CD14-positive monocyte (primary cell): ENCODE results near the gene SHLD1. TPM values are rescaled to one million over a fixed set of nuclear protein-coding genes. Genes with fewer than 3 reads are reported as not detected.

Source experiments
- DNase-seq, 3 donors: peaks; one replicate each; pipeline ENCODE4 v3.0.0-alpha.2; 2011 to 2022
- H2AFZ ChIP-seq: 2 replicates; pipeline ENCODE4 v1.6.0; 2012; ENCODE audit warnings: mild to moderate bottlenecking, low read depth, low read length, inconsistent platforms; ENCODE audit not compliant: insufficient read depth, poor library complexity, severe bottlenecking
- H3K27ac ChIP-seq, 2 donors: 1 replicate in 1 of 2; 2 replicates in 1 of 2; pipeline ENCODE4 v1.5.1; 2012 to 2013; ENCODE audit warnings: low read length in 2 of 2, control low read depth in 1 of 2, inconsistent platforms in 1 of 2, low read depth in 1 of 2, mild to moderate bottlenecking in 1 of 2
- H3K27me3 ChIP-seq, 2 donors: one replicate each; pipeline versions ENCODE4 v1.6.0 to v1.6.1; 2011 to 2013; ENCODE audit warnings: low read length in 2 of 2; ENCODE audit not compliant: control insufficient read depth in 2 of 2, insufficient read depth in 2 of 2
- H3K36me3 ChIP-seq, 2 donors: replicated peaks in 1 of 2; 1 replicate in 1 of 2; 2 replicates in 1 of 2; pipeline versions ENCODE4 v1.5.1 to v1.6.1; 2012 to 2013; ENCODE audit warnings: low read length in 2 of 2, control low read depth in 1 of 2, inconsistent platforms in 1 of 2, mild to moderate bottlenecking in 1 of 2; ENCODE audit not compliant: insufficient read depth in 2 of 2, control insufficient read depth in 1 of 2
- H3K4me1 ChIP-seq, 2 donors: 1 replicate in 1 of 2; 2 replicates in 1 of 2; pipeline versions ENCODE4 v1.5.1 to v1.6.1; 2012 to 2013; ENCODE audit warnings: low read length in 2 of 2, control low read depth in 1 of 2, inconsistent platforms in 1 of 2, mild to moderate bottlenecking in 1 of 2, moderate library complexity in 1 of 2; ENCODE audit not compliant: insufficient read depth in 2 of 2, control insufficient read depth in 1 of 2
- H3K4me2 ChIP-seq: replicated peaks from 2 replicates; pipeline ENCODE3; 2012; ENCODE audit warnings: low read length, moderate library complexity, mild to moderate bottlenecking; ENCODE audit not compliant: poor library complexity, severe bottlenecking; ENCODE audit errors: extremely low read depth
- H3K4me3 ChIP-seq, 3 experiments: fragments of 200-600 bp in 1 of 3; sonication (generic) in 1 of 3; replicated peaks in 1 of 3; 1 replicate in 2 of 3; 2 replicates in 1 of 3; pipeline ENCODE4 v1.5.1; 2011 to 2013; ENCODE audit warnings: low read length in 3 of 3, mild to moderate bottlenecking in 3 of 3, control low read depth in 2 of 3, low read depth in 2 of 3, inconsistent platforms in 1 of 3, moderate library complexity in 1 of 3
- H3K79me2 ChIP-seq: 2 replicates; pipeline ENCODE4 v1.6.0; 2012; ENCODE audit warnings: mild to moderate bottlenecking, control low read depth, inconsistent platforms, low read length, moderate library complexity; ENCODE audit not compliant: insufficient read depth
- H3K9ac ChIP-seq: 2 replicates; pipeline ENCODE4 v1.6.0; 2017; ENCODE audit warnings: low read length, mild to moderate bottlenecking; ENCODE audit not compliant: insufficient read depth, poor library complexity, severe bottlenecking
- H3K9me3 ChIP-seq, 2 donors: replicated peaks in 1 of 2; 1 replicate in 1 of 2; 2 replicates in 1 of 2; pipeline versions ENCODE4 v1.5.1 to v1.6.1; 2012 to 2013; ENCODE audit warnings: low read length in 2 of 2, control low read depth in 1 of 2; ENCODE audit not compliant: control insufficient read depth in 1 of 2, insufficient read depth in 1 of 2
- H4K20me1 ChIP-seq: 2 replicates; pipeline ENCODE4 v1.6.0; 2012; ENCODE audit warnings: mild to moderate bottlenecking, low read length, control low read depth, moderate library complexity; ENCODE audit not compliant: insufficient read depth
- H3K27ac Mint-ChIP-seq, 7 donors: one replicate each; pipeline ENCODE4 v1.8.0; 2020; ENCODE audit warnings: mild to moderate bottlenecking in 7 of 7, mixed read lengths in 7 of 7, moderate library complexity in 6 of 7, inconsistent platforms in 2 of 7
- H3K27me3 Mint-ChIP-seq, 3 donors: one replicate each; pipeline ENCODE4 v1.8.0; 2021 to 2022; ENCODE audit warnings: low read depth in 3 of 3, mild to moderate bottlenecking in 3 of 3, mixed read lengths in 3 of 3, moderate library complexity in 3 of 3, inconsistent platforms in 1 of 3
- H3K36me3 Mint-ChIP-seq, 2 donors: one replicate each; pipeline ENCODE4 v1.8.0; 2020; ENCODE audit warnings: mixed read lengths in 2 of 2, inconsistent platforms in 1 of 2, mild to moderate bottlenecking in 1 of 2
- H3K4me1 Mint-ChIP-seq: one replicate; pipeline ENCODE4 v1.8.0; 2020; ENCODE audit warnings: mild to moderate bottlenecking, mixed read lengths
- H3K4me3 Mint-ChIP-seq, 2 donors: one replicate each; pipeline ENCODE4 v1.8.0; 2020; ENCODE audit warnings: mild to moderate bottlenecking in 2 of 2, mixed read lengths in 2 of 2, moderate library complexity in 1 of 2
- H3K9me3 Mint-ChIP-seq, 7 donors: one replicate each; pipeline ENCODE4 v1.8.0; 2020 to 2022; ENCODE audit warnings: mixed read lengths in 7 of 7, mild to moderate bottlenecking in 6 of 7, moderate library complexity in 6 of 7, inconsistent platforms in 2 of 7
- CTCF ChIP-seq: fragments of 200-600 bp; IDR thresholded peaks from one replicate; pipeline ENCODE4 v1.8.0; 2022; ENCODE audit warnings: antibody characterized with exemption, mild to moderate bottlenecking
- WGBS: methylation state at CpG from one replicate; pipeline ENCODE4 v1.1.5; 2013; ENCODE audit warnings: missing lambda C conversion rate; ENCODE audit not compliant: insufficient coverage; 5-methylcytosine and 5-hydroxymethylcytosine counted together
- intact Hi-C, 2 donors: fragments of 100-400 bp; cut with micrococcal nuclease; formaldehyde crosslinking; loops; one replicate each; pipeline versions ENCODE4 v1.15.0 to v1.15.1; 2023
- polyA plus RNA-seq, 3 donors: library from polyadenylated mRNA; depleted of rRNA in 1 of 3; unstranded in 2 of 3; stranded (reverse) in 1 of 3; fragments of 300-500 nt in 2 of 3; fragments of >200 nt in 1 of 3; fragmentation: Illumina TruSeq in 2 of 3; gene quantifications; 1 replicate in 2 of 3; 2 replicates in 1 of 3; pipeline ENCODE4 v1.2.3, GENCODE V29; 2012 to 2021
- small RNA-seq: library from RNA; depleted of rRNA; stranded (forward); fragments of <200 nt; gene quantifications from one replicate; pipeline ENCODE3, GENCODE V24; 2012; ENCODE audit warnings: low read depth; ENCODE audit not compliant: insufficient read length

Gene SHLD1
- polyA plus RNA-seq, 3 donors = 8.3 to 12.7 (median 11.5) TPM

- peaks cover 0 to 6% (median 0%) of the 10 kb centered on the region in 7 donors for H3K9me3 Mint-ChIP-seq
- Histone ChIP-seq H3K4me3 (no peak overlapping the region), H3K4me1 (peaks cover 0 to 10% of the 10 kb centered on the region in 2 donors), H4K20me1 (no peaks in the 10 kb centered on the region), H3K9me3 (peaks cover 0 to 5% of the 10 kb centered on the region in 2 donors), H3K4me2 (no peak overlapping the region), H3K79me2 (no peaks in the 10 kb centered on the region), H3K9ac (no peak overlapping the region), H2AFZ (no peak overlapping the region), H3K27ac (no peak overlapping the region), H3K36me3 (no peaks in the 10 kb centered on the region), H3K27me3 (peaks cover 38 to 47% of the 10 kb centered on the region in 2 donors)
- H3K4me1 Mint-ChIP-seq = peaks cover 4% of the 10 kb centered on the region
- no peak for TF ChIP-seq CTCF
- no peaks in the 10 kb centered on the region for H3K36me3 Mint-ChIP-seq
- DNase-seq = no peak
- peak overlapping the region in 1 of 2 donors; percentile 86 for H3K4me3 Mint-ChIP-seq
- intact Hi-C loops = no loop called here
- WGBS = 74% methylated on average over 3 of the region's 6 CpGs
- no peak overlapping the region for H3K27ac Mint-ChIP-seq
- peaks cover 28 to 74% (median 51%) of the 10 kb centered on the region in 3 donors for H3K27me3 Mint-ChIP-seq
Measured at GRCh38 chr20:5910186-5910585, 160.0 kb downstream of the SHLD1 start.

- Mint-ChIP-seq H3K4me3 (no peak overlapping the region), H3K27ac (no peak overlapping the region), H3K4me1 (peaks cover 4% of the 10 kb centered on the region), H3K9me3 (peaks cover 0 to 6% (median 0%) of the 10 kb centered on the region in 7 donors), H3K36me3 (no peaks in the 10 kb centered on the region), H3K27me3 (peaks cover 23 to 58% (median 46%) of the 10 kb centered on the region in 3 donors)
- Histone ChIP-seq H2AFZ (no peak overlapping the region), H4K20me1 (no peaks in the 10 kb centered on the region), H3K27ac (no peak overlapping the region), H3K9me3 (peaks cover 0 to 5% of the 10 kb centered on the region in 2 donors), H3K9ac (no peak overlapping the region), H3K4me3 (no peak overlapping the region), H3K4me1 (peaks cover 0 to 10% of the 10 kb centered on the region in 2 donors), H3K4me2 (no peak overlapping the region), H3K27me3 (peaks cover 37 to 38% of the 10 kb centered on the region in 2 donors), H3K79me2 (no peaks in the 10 kb centered on the region), H3K36me3 (no peaks in the 10 kb centered on the region)
- no peak for DNase-seq
- no CpG with 5 or more reads among the region's 2 CpGs for WGBS
- intact Hi-C loops = no loop called here
- TF ChIP-seq CTCF = no peak
Measured at GRCh38 chr20:5913166-5913565, 163.0 kb downstream of the SHLD1 start.

Small RNAs within 50 kb of the gene (small RNA-seq; reads per million reads assigned to genes)
- 174 reads per million, percentile 97 among the genes with 10 or more reads in this experiment for gene RNU1-55P

Other genes starting within 250 kb of the SHLD1 start
- gene GPCPD1, start 139.4 kb upstream of the SHLD1 start, polyA plus RNA-seq = 100 to 1,000 TPM in 1 of 3 donors, 10 to 100 TPM in 2; 46.8 to 132 (median 78.9) TPM
- gene CHGB, start 161.1 kb downstream of the SHLD1 start, polyA plus RNA-seq = not detected
- 10 to 100 TPM in 2 of 3 donors, 1 to 10 TPM in 1; 9.3 to 11.0 (median 10.6) TPM for gene TRMT6, start 200.1 kb downstream of the SHLD1 start, polyA plus RNA-seq
- gene MCM8, start 200.3 kb downstream of the SHLD1 start, polyA plus RNA-seq = under 1 TPM; 0.07 to 0.51 (median 0.18) TPM